ENCODE measurements around the gene SLC6A19.

The SLC6A19 gene

DNA sequence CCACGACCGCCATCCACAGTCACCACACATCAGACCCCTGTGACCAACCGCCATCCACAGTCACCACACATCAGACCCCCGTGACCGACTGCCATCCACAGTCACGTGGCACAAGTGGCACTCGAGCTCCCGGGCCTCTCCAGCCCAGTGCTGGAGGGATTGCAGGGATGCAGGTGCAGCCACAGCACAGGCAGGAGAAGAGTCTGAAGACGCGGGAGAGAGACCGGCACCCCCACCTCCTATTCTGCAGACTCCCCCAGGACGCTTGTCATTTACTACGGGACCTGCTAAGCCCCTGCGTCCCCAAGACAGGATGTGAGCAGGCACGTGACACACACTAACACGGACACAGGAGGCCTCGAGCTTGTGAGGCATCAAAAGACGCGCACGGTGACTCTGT is 72.3 kb downstream of the SLC6A19 start:
- TF ChIP-seq CTCF (IDR thresholded peaks at IDR 0.05; ENCODE audit: control extremely low read depth, extremely low read depth, low read depth, missing control alignments): no peak
- DNase-seq (ENCODE audit: extremely low spot score): no peak
- ChIA-PET POLR2A (no interaction called here), CTCF (no interaction called here)

- no peak for TF ChIP-seq CTCF (IDR thresholded peaks at IDR 0.05; ENCODE audit: control extremely low read depth, extremely low read depth, low read depth, missing control alignments)
- no peak for DNase-seq (ENCODE audit: extremely low spot score)
- CTCF ChIA-PET: no interaction called here
- POLR2A ChIA-PET: no interaction called here
These were observed 73.1 kb downstream of the SLC6A19 start for GRCh38 chr5:1274471-1274870.
